Measurements from ENCODE around the gene LDAH. TPM values are rescaled to one million over a fixed set of nuclear protein-coding genes. Genes with fewer than 3 reads are reported as not detected.

The LDAH gene
- total and polyA plus RNA-seq, 10 of the 15 experiments (the other 5 are each of a cell fraction or from before 2014, with no cell fraction given), result 17.9 to 44.7 (median 30.0) TPM

- Histone ChIP-seq H3K36me3 (ENCODE audit: control insufficient read depth in 2 of 2, insufficient read depth in 2 of 2, low read length in 1 of 2) (peaks cover 0 to 3% of the 10 kb centered on the region in 2 experiments; a peak in 1 of 4 replicates), H3K27me3 (replicated peaks in 1 of 2; ENCODE audit: control insufficient read depth in 2 of 2, insufficient read depth in 2 of 2, low read length in 1 of 2) (0 out of 4 replicates have a peak, but pooled peaks cover 0 to 1% of the 10 kb centered on the region in 2 experiments), H3K4me1 (ENCODE audit: control insufficient read depth, insufficient read depth, low read length) (peaks cover 4% of the 10 kb centered on the region), H3K4me2 (ENCODE audit: control insufficient read depth, insufficient read depth) (no peak overlapping the region), H4K20me1 (ENCODE audit: control insufficient read depth, insufficient read depth) (no peaks in the 10 kb centered on the region; the same call in 1 of the 2 replicates), H2AFZ (ENCODE audit: control insufficient read depth, low read depth, low read length) (no peak overlapping the region), H3K27ac (ENCODE audit: control insufficient read depth, insufficient read depth) (no peak overlapping the region), H3K9me3 (replicated peaks; ENCODE audit: control insufficient read depth, insufficient read depth, low read length) (no peaks in the 10 kb centered on the region), H3K9ac (ENCODE audit: control insufficient read depth, insufficient read depth, low read length) (no peak overlapping the region), H3K79me2 (ENCODE audit: control insufficient read depth, insufficient read depth, low read length) (no peaks in the 10 kb centered on the region), H3K4me3 (no peak overlapping the region)
- POLR2A ChIA-PET, result no interaction called here
- no TSS peak for BruUV-seq (replicated peaks)
- RAD21 ChIA-PET (ENCODE audit: unreplicated experiment), result interaction anchor here (1.5 kb wide), 1 partner anchor 234 kb away, joined by 4 read pairs; no protein-coding TSS in a partner anchor
- no peak for FAIRE-seq
- 45% methylated on average over 10 of the region's 10 CpGs for WGBS (ENCODE audit: insufficient coverage, insufficient replicate concordance, low lambda C conversion rate, missing lambda C conversion rate)
- no peak for ATAC-seq
- in situ Hi-C loops (cut with MboI), result no loop called here
- intact Hi-C loops (cut with micrococcal nuclease; ENCODE audit: unreplicated experiment), result no loop called here
- TF ChIP-seq NR2F1 (conservative IDR thresholded peaks at IDR 0.05) (no peak), TAF1 (IDR thresholded peaks at IDR 0.05; ENCODE audit: borderline replicate concordance, low read depth, low read length) (no peak), EGR1 (IDR thresholded peaks at IDR 0.05; ENCODE audit: borderline replicate concordance in 1 of 2, low read depth in 2 of 2, low read length in 2 of 2) (no peak), BRCA1 (IDR thresholded peaks at IDR 0.05; ENCODE audit: low read depth, low read length) (no peak), MLLT1 (IDR thresholded peaks at IDR 0.05) (no peak), IKZF1 (conservative IDR thresholded peaks at IDR 0.05) (no peak), ETV6 (conservative IDR thresholded peaks at IDR 0.05 in 1 of 2, IDR thresholded peaks at IDR 0.05 in 1 of 2; ENCODE audit: borderline replicate concordance in 1 of 2, low read depth in 1 of 2) (no peak), SMC3 (IDR thresholded peaks at IDR 0.05; ENCODE audit: borderline replicate concordance, low read length) (no peak), NRF1 (conservative IDR thresholded peaks at IDR 0.05; ENCODE audit: low read depth, low read length) (no peak), MYB (IDR thresholded peaks at IDR 0.05; ENCODE audit: borderline replicate concordance, low read depth, low read length) (no peak), CEBPZ (IDR thresholded peaks at IDR 0.05; ENCODE audit: low read depth, low read length) (no peak), SP1 (IDR thresholded peaks at IDR 0.05; ENCODE audit: low read depth, low read length) (no peak), REST (IDR thresholded peaks at IDR 0.05; ENCODE audit: low read depth, low read length) (no peak)
- CTCF ChIA-PET, result interaction anchor here (1.4 to 2.0 kb wide), 2 partner anchors 10 to 235 kb away, joined by 4 to 5 read pairs; no protein-coding TSS in a partner anchor
- DNase-seq (ENCODE audit: low read depth, low spot score), result no peak
- SMC1A ChIA-PET (ENCODE audit: uncharacterized antibody, unreplicated experiment), result interaction anchor here (1.0 kb wide), 1 partner anchor 201 kb away, joined by 3 read pairs; no protein-coding TSS in a partner anchor
Measured at GRCh38 chr2:20645761-20646160, 177.1 kb downstream of the LDAH start.

All from GM12878 (cell line).